Heart left ventricle (tissue), 13 donors: ENCODE data around the gene SOX18.

Experiments
- CTCF ChIP-seq, 12 donors: fragments of 200-600 bp; sonication (generic) in 4 of 12; IDR thresholded peaks; one replicate each; pipeline versions ENCODE4 v1.5.0 to v1.8.0; 2018 to 2022; ENCODE audit warnings: antibody characterized with exemption in 12 of 12, mild to moderate bottlenecking in 5 of 12
- POLR2A ChIP-seq, 2 donors: fragments of 450-650 bp; IDR thresholded peaks; one replicate each; pipeline ENCODE4 v1.6.1; 2017; ENCODE audit warnings: antibody characterized with exemption in 2 of 2, mild to moderate bottlenecking in 2 of 2, moderate library complexity in 2 of 2
- donor health status: ischemic (EF 13 %, LVEDD 7.1; RV severe dilation, severe dysfunction).
- donor health status: DM: no; HTN: yes; CAD: no.
- donor health status: DM: no; HTN: no; CAD: no.
- donor health status: ischemic (EF 25% LVEDD 6.9; RV normal size, moderate dysfunction).
- donor health status: ischemic (EF 25% LVEDD 5.7; RV mildly dilated, moderate dysfunction).
- donor health status: ischemic (EF 35%, LVEDD 5.7; RV mildly dilated, moderate dysfunction).
- donor health status: nonischemic (EF 11% LVEDD 7.7; RV severe dilation, severe dysfunction).
- donor health status: DM: yes; HTN: yes; CAD: no.
- donor health status: PGD.
- donor health status: ischemic (EF 29% LVEDD 5.4; RV normal size, mild dysfunction).
- donor health status: nonischemic (EF 23%, LVEDD 6.1; RV moderate dilation, normal function).

- no peak for TF ChIP-seq POLR2A (IDR thresholded peaks at IDR 0.05)
- TF ChIP-seq CTCF (IDR thresholded peaks at IDR 0.05), result no peak
Measured at GRCh38 chr20:64077094-64077493, 27.7 kb upstream of the SOX18 start.
